Prostate gland (tissue), 2 donors: ENCODE measurements around the gene TOPBP1. TPM values are rescaled to one million over a fixed set of nuclear protein-coding genes. Genes with fewer than 3 reads are reported as not detected.
"Not testable (repeated sequence)": the region's sequence is repeated elsewhere in the genome, so short reads cannot be mapped to it uniquely, and the experiment has no call there.

Experiments used
- DNase-seq: peaks from one replicate; pipeline ENCODE4 v3.0.0-alpha.2; 2019; ENCODE audit warnings: low spot score
- H3K27ac ChIP-seq, 2 donors: fragments of 200-600 bp; sonication (generic); 2 replicates each; pipeline ENCODE4 v1.5.1; 2017 to 2019
- H3K27me3 ChIP-seq: fragments of 200-600 bp; sonication (generic); replicated peaks from 2 replicates; pipeline ENCODE4 v1.5.1; 2019; ENCODE audit not compliant: insufficient read depth
- H3K36me3 ChIP-seq, 2 donors: fragments of 200-600 bp; sonication (generic); 1 replicate in 1 of 2; 2 replicates in 1 of 2; pipeline versions ENCODE4 v1.5.1 to v1.8.1; 2017 to 2019
- H3K4me1 ChIP-seq: fragments of 200-600 bp; sonication (generic); replicated peaks from 2 replicates; pipeline ENCODE4 v1.5.1; 2019
- H3K4me3 ChIP-seq, 2 donors: fragments of 200-600 bp; sonication (generic); 2 replicates each; pipeline ENCODE4 v1.5.1; 2017 to 2019
- H3K9me3 ChIP-seq: fragments of 200-600 bp; sonication (generic); 2 replicates; pipeline ENCODE4 v1.5.1; 2017
- POLR2A ChIP-seq: fragments of 450-650 bp; IDR thresholded peaks from one replicate; pipeline ENCODE4 v1.6.1; 2016; ENCODE audit warnings: antibody characterized with exemption, mild to moderate bottlenecking
- POLR2AphosphoS5 ChIP-seq: sonication (generic); formaldehyde crosslinking; IDR thresholded peaks from one replicate; pipeline ENCODE4 v1.6.1; 2017; ENCODE audit warnings: antibody characterized with exemption
- WGBS: methylation state at CpG from one replicate; pipeline ENCODE4 v1.1.5; 2018; 5-methylcytosine and 5-hydroxymethylcytosine counted together
- intact Hi-C: fragments of 100-400 bp; cut with DNase I; formaldehyde crosslinking; loops from one replicate; pipeline ENCODE4 v1.14.2; 2022
- total RNA-seq, 2 donors: library from RNA; depleted of rRNA; stranded (reverse); fragments of >200 nt; gene quantifications; one replicate each; pipeline ENCODE4 v1.1.0, GENCODE V29; 2016
- TF ChIP-seq, protein P1 (sequence below), 4 experiments: fragments of 200-600 bp in 2 of 4; fragments of 450-650 bp in 2 of 4; sonication (generic) in 2 of 4; IDR thresholded peaks; 1 replicate in 3 of 4; 2 replicates in 1 of 4; pipeline ENCODE4 v1.5.1; 2016 to 2019; ENCODE audit warnings: antibody characterized with exemption in 4 of 4, mild to moderate bottlenecking in 2 of 4, moderate library complexity in 2 of 4

TOPBP1 gene
- total RNA-seq, 2 donors from 2014 or later, result 15.6 to 25.3 TPM

DNA sequence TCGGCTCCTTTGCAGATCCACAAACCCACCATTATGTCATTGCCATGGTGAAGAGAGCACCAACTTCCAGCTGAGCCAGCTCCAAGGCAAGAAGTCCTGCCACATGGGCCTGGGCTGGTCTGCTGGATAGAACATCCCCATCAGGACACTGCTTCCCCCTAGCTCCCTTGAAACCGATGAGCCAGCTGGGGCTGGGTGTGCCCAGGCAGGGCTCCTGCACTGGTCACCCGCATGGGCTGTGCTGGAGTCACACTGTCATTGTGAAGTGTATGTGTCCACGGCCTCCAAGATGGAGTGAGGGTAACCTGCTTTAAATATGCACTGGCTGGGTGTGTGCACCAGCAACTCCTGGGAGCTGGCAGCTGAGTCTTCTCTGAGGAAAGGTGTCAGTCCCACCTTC lies 31.0 kb upstream of the TOPBP1 start:
- Histone ChIP-seq H3K9me3 (no peaks in the 10 kb centered on the region), H3K36me3 (no peaks in the 10 kb centered on the region), H3K4me3 (no peak overlapping the region), H3K27ac (no peak overlapping the region), H3K4me1 (no peaks in the 10 kb centered on the region), H3K27me3 (no peaks in the 10 kb centered on the region)
- TF ChIP-seq POLR2AphosphoS5 (no peak), POLR2A (no peak)
- TF ChIP-seq, protein P1, sequence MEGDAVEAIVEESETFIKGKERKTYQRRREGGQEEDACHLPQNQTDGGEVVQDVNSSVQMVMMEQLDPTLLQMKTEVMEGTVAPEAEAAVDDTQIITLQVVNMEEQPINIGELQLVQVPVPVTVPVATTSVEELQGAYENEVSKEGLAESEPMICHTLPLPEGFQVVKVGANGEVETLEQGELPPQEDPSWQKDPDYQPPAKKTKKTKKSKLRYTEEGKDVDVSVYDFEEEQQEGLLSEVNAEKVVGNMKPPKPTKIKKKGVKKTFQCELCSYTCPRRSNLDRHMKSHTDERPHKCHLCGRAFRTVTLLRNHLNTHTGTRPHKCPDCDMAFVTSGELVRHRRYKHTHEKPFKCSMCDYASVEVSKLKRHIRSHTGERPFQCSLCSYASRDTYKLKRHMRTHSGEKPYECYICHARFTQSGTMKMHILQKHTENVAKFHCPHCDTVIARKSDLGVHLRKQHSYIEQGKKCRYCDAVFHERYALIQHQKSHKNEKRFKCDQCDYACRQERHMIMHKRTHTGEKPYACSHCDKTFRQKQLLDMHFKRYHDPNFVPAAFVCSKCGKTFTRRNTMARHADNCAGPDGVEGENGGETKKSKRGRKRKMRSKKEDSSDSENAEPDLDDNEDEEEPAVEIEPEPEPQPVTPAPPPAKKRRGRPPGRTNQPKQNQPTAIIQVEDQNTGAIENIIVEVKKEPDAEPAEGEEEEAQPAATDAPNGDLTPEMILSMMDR (IDR thresholded peaks at IDR 0.05), result no peak
- WGBS, result 95% methylated on average over 3 of the region's 4 CpGs
- DNase-seq, result no peak
- intact Hi-C loops, result no loop called here

DNA sequence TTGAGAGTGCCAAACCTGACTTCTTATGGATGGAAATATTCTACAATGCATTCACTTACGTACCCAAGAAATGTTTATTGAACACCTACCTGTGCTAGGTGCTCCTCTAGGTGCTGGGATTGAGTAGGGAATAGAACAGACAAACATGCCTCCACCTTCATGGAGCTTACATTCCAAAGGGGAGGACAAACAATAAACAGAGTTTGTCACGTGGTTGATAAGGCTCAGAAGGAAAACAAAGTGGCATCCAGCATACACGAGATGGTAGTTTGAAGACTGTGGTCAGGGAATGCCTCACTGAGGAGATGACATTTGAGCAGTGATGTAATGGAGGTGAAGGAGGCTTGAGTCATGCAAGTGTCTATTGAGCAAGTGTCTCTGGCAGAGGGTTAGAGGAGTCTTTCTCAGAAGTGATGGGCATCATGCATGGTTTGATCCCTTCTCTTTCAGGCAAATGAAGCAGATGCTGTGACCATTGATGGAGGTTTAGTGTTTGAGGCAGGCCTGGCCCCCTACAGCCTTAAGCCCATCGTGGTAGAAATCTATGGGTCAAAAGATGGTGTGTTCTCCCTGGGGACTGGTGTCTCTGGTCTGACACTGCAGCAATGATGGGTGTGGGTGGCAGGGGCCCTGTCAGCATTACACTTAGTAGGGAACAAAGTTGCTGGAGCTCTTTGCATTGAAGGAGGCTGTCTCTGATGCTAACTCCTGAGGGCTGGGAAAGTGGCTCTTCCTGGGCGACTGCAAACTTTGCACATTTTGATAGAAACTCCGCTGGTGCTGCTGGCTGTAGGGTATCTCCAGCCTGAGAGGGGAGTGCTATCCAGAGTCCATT lies 29.7 kb upstream of the TOPBP1 start:
- Histone ChIP-seq H3K4me3 (no peak overlapping the region), H3K4me1 (no peaks in the 10 kb centered on the region), H3K9me3 (no peaks in the 10 kb centered on the region), H3K27me3 (no peaks in the 10 kb centered on the region), H3K27ac (no peak overlapping the region), H3K36me3 (no peaks in the 10 kb centered on the region)
- TF ChIP-seq POLR2AphosphoS5, result no peak
- TF ChIP-seq, protein P1 (IDR thresholded peaks at IDR 0.05), result no peak
- TF ChIP-seq POLR2A, result no peak
- WGBS, result 62% methylated on average over 6 of the region's 6 CpGs
- intact Hi-C loops, result no loop called here
- no peak for DNase-seq

DNA sequence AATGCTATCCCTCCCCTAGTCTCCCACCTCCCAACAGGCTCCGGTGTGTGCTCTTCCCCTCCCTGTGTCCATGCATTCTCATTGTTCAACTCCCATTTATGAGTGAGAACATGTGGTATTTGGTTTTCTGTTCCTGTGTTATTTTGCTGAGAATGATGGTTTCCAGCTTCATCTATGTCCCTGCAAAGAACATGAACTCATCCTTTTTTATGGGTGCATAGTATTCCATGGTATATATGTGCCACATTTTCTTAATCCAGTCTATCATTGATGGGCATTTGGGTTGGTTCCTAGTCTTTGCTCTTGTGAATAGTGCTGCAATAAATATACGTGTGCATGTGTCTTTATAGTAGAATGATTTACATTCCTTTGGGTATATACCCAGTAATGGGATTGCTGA lies 16.3 kb upstream of the TOPBP1 start:
- H3K4me3 ChIP-seq, intact Hi-C loops, H3K9me3 ChIP-seq, H3K4me1 ChIP-seq, H3K27ac ChIP-seq, DNase-seq, H3K27me3 ChIP-seq, H3K36me3 ChIP-seq: not testable (repeated sequence)
- 92% methylated on average over 2 of the region's 2 CpGs for WGBS

DNA sequence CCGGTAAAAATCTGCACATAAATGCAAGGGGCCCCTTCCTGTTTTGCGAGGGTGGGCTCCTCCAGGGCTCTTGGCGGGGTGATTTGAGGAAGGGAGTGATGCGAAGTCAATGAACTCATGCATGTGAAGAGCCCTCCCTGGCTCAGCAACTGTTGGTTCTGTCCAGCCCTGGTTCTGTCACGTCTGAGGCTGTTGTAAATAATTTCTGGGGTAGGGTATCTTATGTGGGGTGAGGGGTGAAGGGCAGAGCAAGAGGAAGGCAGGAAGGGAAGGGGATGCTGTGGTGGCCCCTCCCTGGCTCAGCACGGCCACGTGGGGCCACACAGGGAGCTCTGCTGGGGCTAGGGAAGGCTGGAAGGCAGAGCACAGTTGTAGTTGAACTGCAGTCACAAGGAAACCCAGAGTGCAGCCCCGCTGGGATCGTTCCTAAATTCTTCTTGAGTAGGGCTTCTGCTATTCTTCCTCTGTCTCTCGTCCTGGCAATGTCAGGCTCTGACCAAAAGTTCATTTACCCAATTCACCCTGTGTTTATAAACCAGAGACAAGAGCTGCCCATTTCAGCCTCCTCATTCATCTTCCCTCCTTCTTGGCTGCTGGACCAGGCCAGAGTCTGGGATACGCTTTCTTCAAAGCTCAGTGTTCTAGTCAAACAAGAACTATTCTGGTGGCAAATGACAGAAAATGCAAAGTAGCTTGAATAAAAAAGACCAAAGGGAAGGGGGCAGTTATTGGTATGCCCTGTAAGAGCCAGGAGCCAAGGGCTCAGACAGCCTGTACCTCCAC lies 14.8 kb upstream of the TOPBP1 start:
- peaks cover 8% of the 10 kb centered on the region for H3K27me3 ChIP-seq
- no peak for DNase-seq
- intact Hi-C loops, result no loop called here
- no peak overlapping the region for H3K27ac ChIP-seq
- H3K9me3 ChIP-seq, result no peaks in the 10 kb centered on the region
- H3K36me3 ChIP-seq, result no peaks in the 10 kb centered on the region
- no peaks in the 10 kb centered on the region for H3K4me1 ChIP-seq
- 45% methylated on average over 11 of the region's 11 CpGs for WGBS
- no peak overlapping the region for H3K4me3 ChIP-seq
- no peak for TF ChIP-seq POLR2AphosphoS5
- TF ChIP-seq, protein P1 (IDR thresholded peaks at IDR 0.05), result no peak
- no peak for TF ChIP-seq POLR2A

DNA sequence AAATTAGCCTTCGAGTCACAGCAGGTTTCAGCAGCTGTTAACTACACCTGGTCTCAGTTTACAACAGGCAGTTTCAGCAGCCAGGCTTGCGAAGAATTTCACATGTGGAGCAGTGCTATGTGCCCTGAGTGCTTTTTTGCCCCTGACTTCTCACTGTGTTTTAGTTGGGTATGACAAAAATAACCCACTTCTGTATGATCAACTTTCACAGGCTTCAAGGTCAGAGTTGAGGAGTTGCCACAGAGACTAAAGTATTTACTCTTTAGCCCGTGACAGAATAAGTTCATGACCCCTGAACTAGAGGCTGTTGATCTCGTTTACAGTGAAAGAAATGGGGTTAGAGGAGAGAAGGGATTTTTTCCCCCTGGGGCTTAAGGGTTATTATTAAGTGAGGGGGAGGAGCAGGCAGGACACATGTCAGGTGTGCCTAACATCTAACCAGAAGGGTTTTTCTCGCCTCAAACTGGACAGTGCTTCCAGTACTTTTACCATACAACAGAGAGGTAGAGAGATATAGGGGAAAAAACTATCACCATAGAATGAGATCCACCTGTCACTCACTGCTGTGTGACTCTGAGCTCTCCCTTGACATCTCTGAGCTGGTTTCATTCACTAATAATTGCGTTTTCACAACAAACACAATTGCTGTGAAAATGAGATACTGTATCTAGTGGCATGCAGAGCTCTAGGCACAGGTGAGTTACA lies 14.0 kb upstream of the TOPBP1 start:
- peaks cover 8% of the 10 kb centered on the region for H3K27me3 ChIP-seq
- no peak for TF ChIP-seq POLR2AphosphoS5
- TF ChIP-seq, protein P1 (IDR thresholded peaks at IDR 0.05), result no peak
- no peak for TF ChIP-seq POLR2A
- no peaks in the 10 kb centered on the region for H3K4me1 ChIP-seq
- intact Hi-C loops, result no loop called here
- no peak for DNase-seq
- no peak overlapping the region for H3K4me3 ChIP-seq
- H3K9me3 ChIP-seq, result no peaks in the 10 kb centered on the region
- no peak overlapping the region for H3K27ac ChIP-seq
- 58% methylated on average over 6 of the region's 6 CpGs for WGBS
- H3K36me3 ChIP-seq, result no peaks in the 10 kb centered on the region
